Bronchial epithelial cell (primary cell): Measurements from ENCODE around the gene BAD. TPM values are rescaled to one million over a fixed set of nuclear protein-coding genes. Genes with fewer than 3 reads are reported as not detected.

Experiments
- DNase-seq: peaks from one replicate; pipeline ENCODE4 v3.0.0-alpha.2; 2010; ENCODE audit warnings: low read depth
- FAIRE-seq: peaks from 2 replicates; lab custom pipeline; 2011; peaks lifted over from hg19 to GRCh38; lab: Jason Lieb, UNC
- H3K27me3 ChIP-seq: 2 replicates; pipeline ENCODE4 v1.5.1; 2011; ENCODE audit warnings: low read length; ENCODE audit not compliant: control insufficient read depth, insufficient read depth
- H3K36me3 ChIP-seq: 2 replicates; pipeline ENCODE4 v1.5.1; 2011; ENCODE audit warnings: low read length; ENCODE audit not compliant: control insufficient read depth, insufficient read depth
- H3K4me3 ChIP-seq: 2 replicates; pipeline ENCODE4 v1.5.1; 2011; ENCODE audit warnings: mild to moderate bottlenecking, low read depth, low read length, control low read depth
- CTCF ChIP-seq: IDR thresholded peaks from 2 replicates; pipeline ENCODE4 v1.5.1; 2011; ENCODE audit warnings: mild to moderate bottlenecking, moderate library complexity, low read length, control low read depth, inconsistent platforms; ENCODE audit not compliant: insufficient read depth, severe bottlenecking
- total RNA-seq: library from RNA; depleted of rRNA; stranded (reverse); fragments of >200 nt; gene quantifications from 2 replicates; pipeline ENCODE4 v1.2.1, GENCODE V29; 2014

Gene BAD
- total RNA-seq, 1 donor from 2014 or later = 63.4 TPM

GRCh38 chr11:64297699-64298358 lies 13.4 kb upstream of the BAD start:
- peaks cover 39% of the 10 kb centered on the region for H3K27me3 ChIP-seq
- TF ChIP-seq CTCF = no peak
- H3K4me3 ChIP-seq = no peak overlapping the region
- no peaks in the 10 kb centered on the region for H3K36me3 ChIP-seq
- DNase-seq (no peak), FAIRE-seq (no peak)

- Histone ChIP-seq H3K4me3 (no peak overlapping the region), H3K36me3 (no peaks in the 10 kb centered on the region), H3K27me3 (peaks cover 47% of the 10 kb centered on the region)
- FAIRE-seq (no peak), DNase-seq (no peak)
- no peak for TF ChIP-seq CTCF
Measured at GRCh38 chr11:64296830-64297698, 12.6 kb upstream of the BAD start.

GRCh38 chr11:64296236-64296635 lies 11.8 kb upstream of the BAD start:
- FAIRE-seq = no peak
- TF ChIP-seq CTCF = no peak
- Histone ChIP-seq H3K27me3 (peaks cover 47% of the 10 kb centered on the region), H3K36me3 (no peaks in the 10 kb centered on the region), H3K4me3 (no peak overlapping the region)
- DNase-seq = no peak

GRCh38 chr11:64295760-64296159 lies 11.3 kb upstream of the BAD start:
- DNase-seq = no peak
- TF ChIP-seq CTCF = no peak
- Histone ChIP-seq H3K36me3 (no peaks in the 10 kb centered on the region), H3K4me3 (no peak overlapping the region), H3K27me3 (peaks cover 47% of the 10 kb centered on the region)
- FAIRE-seq = no peak

- Histone ChIP-seq H3K36me3 (no peaks in the 10 kb centered on the region), H3K27me3 (peaks cover 40% of the 10 kb centered on the region)
- no peak for TF ChIP-seq CTCF
Measured at GRCh38 chr11:64294774-64295173, 10.3 kb upstream of the BAD start.

More at GRCh38 chr11:64294774-64295173, 10.3 kb upstream of the BAD start:
- H3K4me3 ChIP-seq = no peak overlapping the region
- no peak for FAIRE-seq
- DNase-seq = no peak
